GM12873 (cell line): Measurements from ENCODE around the gene B3GALT6.

Experiments
- TF ChIP-seq, protein P1 (sequence below): IDR thresholded peaks from 2 replicates; pipeline ENCODE4 v1.5.1; 2012; ENCODE audit warnings: low read depth, mild to moderate bottlenecking, moderate library complexity, low read length, control low read depth; ENCODE audit not compliant: insufficient read depth; ENCODE audit errors: missing control alignments

B3GALT6 gene

DNA sequence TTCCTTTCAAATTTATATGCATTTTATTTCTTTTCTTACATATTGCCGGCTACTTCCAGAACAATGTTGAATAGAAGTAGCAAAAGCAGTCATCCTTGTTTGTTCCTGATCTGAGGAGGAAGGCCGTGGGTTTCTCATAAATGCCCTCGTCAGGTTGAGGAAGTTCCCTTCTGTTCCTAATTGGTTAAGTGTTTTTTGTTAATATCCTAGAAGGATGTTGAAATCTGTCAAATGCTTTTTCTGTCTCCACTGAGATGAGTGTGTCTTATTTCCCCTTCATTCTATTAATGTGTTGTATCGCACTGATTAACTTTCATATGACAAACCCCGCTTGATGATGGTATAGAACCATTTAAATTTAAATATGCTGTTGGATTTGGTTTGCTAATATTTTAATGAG lies 42.9 kb upstream of the B3GALT6 start:
- TF ChIP-seq, protein P1, sequence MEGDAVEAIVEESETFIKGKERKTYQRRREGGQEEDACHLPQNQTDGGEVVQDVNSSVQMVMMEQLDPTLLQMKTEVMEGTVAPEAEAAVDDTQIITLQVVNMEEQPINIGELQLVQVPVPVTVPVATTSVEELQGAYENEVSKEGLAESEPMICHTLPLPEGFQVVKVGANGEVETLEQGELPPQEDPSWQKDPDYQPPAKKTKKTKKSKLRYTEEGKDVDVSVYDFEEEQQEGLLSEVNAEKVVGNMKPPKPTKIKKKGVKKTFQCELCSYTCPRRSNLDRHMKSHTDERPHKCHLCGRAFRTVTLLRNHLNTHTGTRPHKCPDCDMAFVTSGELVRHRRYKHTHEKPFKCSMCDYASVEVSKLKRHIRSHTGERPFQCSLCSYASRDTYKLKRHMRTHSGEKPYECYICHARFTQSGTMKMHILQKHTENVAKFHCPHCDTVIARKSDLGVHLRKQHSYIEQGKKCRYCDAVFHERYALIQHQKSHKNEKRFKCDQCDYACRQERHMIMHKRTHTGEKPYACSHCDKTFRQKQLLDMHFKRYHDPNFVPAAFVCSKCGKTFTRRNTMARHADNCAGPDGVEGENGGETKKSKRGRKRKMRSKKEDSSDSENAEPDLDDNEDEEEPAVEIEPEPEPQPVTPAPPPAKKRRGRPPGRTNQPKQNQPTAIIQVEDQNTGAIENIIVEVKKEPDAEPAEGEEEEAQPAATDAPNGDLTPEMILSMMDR: no peak

DNA sequence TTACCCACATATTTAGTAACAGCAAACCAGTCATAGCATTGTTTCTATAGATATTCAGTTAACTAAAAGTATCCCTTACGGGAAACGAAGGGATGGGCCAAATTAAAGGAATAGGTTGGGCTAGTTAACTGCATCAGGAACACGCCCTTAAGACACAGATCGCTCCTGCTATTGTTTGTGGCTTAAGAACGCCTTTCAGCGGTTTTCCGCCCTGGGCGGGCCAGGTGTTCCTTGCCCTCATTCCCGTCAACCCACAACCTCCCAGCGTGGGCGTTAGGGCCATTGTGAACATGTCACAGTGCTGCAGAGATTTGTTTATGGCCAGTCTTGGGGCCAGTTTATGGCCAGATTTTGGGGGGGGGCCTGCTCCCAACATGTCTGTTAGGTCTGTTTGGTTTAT lies 40.3 kb upstream of the B3GALT6 start:
- TF ChIP-seq, protein P1: no peak

- TF ChIP-seq, protein P1: no peak
These were observed 37.3 kb upstream of the B3GALT6 start for GRCh38 chr1:1194723-1195122.

- TF ChIP-seq, protein P1: no peak
These were observed 35.4 kb upstream of the B3GALT6 start for GRCh38 chr1:1196431-1197187.

- TF ChIP-seq, protein P1: no peak
These were observed 34.9 kb upstream of the B3GALT6 start for GRCh38 chr1:1197188-1197500.

GRCh38 chr1:1197551-1198422 lies 34.2 kb upstream of the B3GALT6 start:
- TF ChIP-seq, protein P1: no peak

DNA sequence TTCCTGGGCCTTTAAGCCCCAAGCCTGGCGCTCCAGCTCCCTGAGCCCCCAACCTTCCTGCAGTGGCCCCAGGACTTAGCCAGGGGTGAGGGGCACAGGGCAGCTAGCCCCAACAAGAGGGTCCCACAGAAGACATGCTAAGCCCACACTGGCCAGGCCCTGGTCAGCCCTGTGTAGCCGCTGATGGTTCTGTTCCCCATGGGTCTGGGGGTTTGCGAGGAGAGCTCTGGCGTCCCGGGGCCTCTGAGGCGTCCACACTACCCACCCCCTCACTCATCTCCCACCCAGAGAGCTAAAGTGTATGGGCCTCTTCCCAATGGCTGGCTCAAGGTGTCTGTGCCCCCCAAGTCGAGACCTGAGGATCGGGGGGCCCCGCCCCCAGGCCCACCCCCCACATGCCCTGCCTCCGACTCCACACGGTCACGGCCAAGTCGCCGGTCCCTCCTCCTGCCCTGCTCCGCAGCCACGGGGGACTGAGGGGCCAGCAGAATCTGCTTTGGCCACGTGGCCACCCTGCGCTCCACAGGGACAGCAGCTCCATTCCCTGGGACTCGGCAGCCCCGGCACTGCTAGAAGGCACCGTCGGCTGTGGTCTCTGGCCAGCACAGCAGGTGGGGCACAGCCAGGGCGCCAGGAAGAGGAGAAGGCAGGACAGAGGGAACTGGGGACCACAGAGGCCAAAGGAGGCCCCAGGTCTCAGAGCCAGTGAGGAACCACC lies 33.5 kb upstream of the B3GALT6 start:
- TF ChIP-seq, protein P1: no peak
